ENCODE results near the gene ATP8A2.

DNA sequence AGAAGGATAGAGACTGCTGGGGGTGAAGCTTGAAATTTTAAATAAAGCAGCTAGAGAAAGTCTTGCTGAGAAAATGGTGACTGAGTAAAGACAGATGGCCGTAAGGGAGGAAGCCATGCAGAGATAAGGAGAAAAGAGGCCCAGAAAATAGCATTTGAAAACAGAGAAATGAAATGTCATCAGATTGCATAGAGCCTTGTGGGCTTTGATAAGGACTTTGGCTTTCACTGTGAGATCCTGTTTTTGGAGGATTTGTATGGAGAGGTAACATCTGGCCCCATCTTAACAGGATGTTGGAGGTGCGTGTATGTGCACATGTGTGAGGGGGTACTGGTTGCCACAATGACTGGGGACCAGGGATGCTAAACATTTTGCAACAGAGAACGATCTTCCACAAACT lies 19.5 kb upstream of the ATP8A2 start:
- TF ChIP-seq TAF1 (IDR thresholded peaks at IDR 0.05; ENCODE audit: control insufficient read depth, extremely low read depth, insufficient read depth, low read length, severe bottlenecking), result no peak
- TF ChIP-seq, protein P1, sequence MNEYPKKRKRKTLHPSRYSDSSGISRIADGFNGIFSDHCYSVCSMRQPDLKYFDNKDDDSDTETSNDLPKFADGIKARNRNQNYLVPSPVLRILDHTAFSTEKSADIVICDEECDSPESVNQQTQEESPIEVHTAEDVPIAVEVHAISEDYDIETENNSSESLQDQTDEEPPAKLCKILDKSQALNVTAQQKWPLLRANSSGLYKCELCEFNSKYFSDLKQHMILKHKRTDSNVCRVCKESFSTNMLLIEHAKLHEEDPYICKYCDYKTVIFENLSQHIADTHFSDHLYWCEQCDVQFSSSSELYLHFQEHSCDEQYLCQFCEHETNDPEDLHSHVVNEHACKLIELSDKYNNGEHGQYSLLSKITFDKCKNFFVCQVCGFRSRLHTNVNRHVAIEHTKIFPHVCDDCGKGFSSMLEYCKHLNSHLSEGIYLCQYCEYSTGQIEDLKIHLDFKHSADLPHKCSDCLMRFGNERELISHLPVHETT (CRISPR knock-in tag; conservative IDR thresholded peaks at IDR 0.05 in 1 of 2, IDR thresholded peaks at IDR 0.05 in 1 of 2), result peak in 1 of 2 experiments; percentile 70; a peak in 1 of 4 replicates
- TF ChIP-seq, protein P2, sequence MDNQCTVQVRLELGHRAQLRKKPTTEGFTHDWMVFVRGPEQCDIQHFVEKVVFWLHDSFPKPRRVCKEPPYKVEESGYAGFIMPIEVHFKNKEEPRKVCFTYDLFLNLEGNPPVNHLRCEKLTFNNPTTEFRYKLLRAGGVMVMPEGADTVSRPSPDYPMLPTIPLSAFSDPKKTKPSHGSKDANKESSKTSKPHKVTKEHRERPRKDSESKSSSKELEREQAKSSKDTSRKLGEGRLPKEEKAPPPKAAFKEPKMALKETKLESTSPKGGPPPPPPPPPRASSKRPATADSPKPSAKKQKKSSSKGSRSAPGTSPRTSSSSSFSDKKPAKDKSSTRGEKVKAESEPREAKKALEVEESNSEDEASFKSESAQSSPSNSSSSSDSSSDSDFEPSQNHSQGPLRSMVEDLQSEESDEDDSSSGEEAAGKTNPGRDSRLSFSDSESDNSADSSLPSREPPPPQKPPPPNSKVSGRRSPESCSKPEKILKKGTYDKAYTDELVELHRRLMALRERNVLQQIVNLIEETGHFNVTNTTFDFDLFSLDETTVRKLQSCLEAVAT (IDR thresholded peaks at IDR 0.05), result 0 out of 4 replicates have a peak, but pooled peaks of 1 of the 2 experiments have one; percentile 28
- TF ChIP-seq, protein P3, sequence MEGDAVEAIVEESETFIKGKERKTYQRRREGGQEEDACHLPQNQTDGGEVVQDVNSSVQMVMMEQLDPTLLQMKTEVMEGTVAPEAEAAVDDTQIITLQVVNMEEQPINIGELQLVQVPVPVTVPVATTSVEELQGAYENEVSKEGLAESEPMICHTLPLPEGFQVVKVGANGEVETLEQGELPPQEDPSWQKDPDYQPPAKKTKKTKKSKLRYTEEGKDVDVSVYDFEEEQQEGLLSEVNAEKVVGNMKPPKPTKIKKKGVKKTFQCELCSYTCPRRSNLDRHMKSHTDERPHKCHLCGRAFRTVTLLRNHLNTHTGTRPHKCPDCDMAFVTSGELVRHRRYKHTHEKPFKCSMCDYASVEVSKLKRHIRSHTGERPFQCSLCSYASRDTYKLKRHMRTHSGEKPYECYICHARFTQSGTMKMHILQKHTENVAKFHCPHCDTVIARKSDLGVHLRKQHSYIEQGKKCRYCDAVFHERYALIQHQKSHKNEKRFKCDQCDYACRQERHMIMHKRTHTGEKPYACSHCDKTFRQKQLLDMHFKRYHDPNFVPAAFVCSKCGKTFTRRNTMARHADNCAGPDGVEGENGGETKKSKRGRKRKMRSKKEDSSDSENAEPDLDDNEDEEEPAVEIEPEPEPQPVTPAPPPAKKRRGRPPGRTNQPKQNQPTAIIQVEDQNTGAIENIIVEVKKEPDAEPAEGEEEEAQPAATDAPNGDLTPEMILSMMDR (IDR thresholded peaks at IDR 0.05 in 2 of 3, conservative IDR thresholded peaks at IDR 0.05 in 1 of 3; ENCODE audit: insufficient read depth in 2 of 3, low read depth in 1 of 3, low read length in 3 of 3), result no peak
- 0 out of 2 replicates have a peak, but pooled peaks have one; percentile 57 for TF ChIP-seq HLTF (IDR thresholded peaks at IDR 0.05)
- no peak for TF ChIP-seq EZH2 (IDR thresholded peaks at IDR 0.05; ENCODE audit: borderline replicate concordance, low read depth, low read length)

Measured in K562 (cell line).